K562 (cell line): ENCODE measurements around the gene ICAM2. TPM values are rescaled to one million over a fixed set of nuclear protein-coding genes. Genes with fewer than 3 reads are reported as not detected.
A peak's percentile ranks its signal among the peaks of the same experiment; 100 is the strongest.

Experiments used
- CREB5 ChIP-seq: fragments of 250-450 bp; sonication (Bioruptor Pico); IDR thresholded peaks from 2 replicates; pipeline ENCODE4 v1.5.0; 2020; ENCODE audit warnings: mild to moderate bottlenecking
- HOMEZ ChIP-seq: fragments of 250-450 bp; sonication (Bioruptor Pico); IDR thresholded peaks from 2 replicates; pipeline ENCODE4 v1.4.0; 2020; ENCODE audit warnings: mild to moderate bottlenecking, moderate library complexity
- IRF1 ChIP-seq: sonication (generic); formaldehyde crosslinking; IDR thresholded peaks from 2 replicates; pipeline ENCODE4 v1.8.0; 2022; ENCODE audit warnings: missing genetic modification reagents, mild to moderate bottlenecking, borderline replicate concordance
- KAT7 ChIP-seq: sonication (generic); formaldehyde crosslinking; IDR thresholded peaks from 2 replicates; pipeline ENCODE4 v1.8.0; 2022; ENCODE audit warnings: missing genetic modification reagents, mild to moderate bottlenecking, borderline replicate concordance
- L3MBTL2 ChIP-seq: fragments of 450-650 bp; IDR thresholded peaks from 2 replicates; pipeline ENCODE4 v1.6.1; 2016; ENCODE audit warnings: mild to moderate bottlenecking, moderate library complexity
- MTF1 ChIP-seq: fragments of 250-450 bp; sonication (Bioruptor Pico); IDR thresholded peaks from 2 replicates; pipeline ENCODE4 v1.9.0; 2021; ENCODE audit warnings: moderate library complexity, mild to moderate bottlenecking, inconsistent platforms, borderline replicate concordance
- NFRKB ChIP-seq: fragments of 450-650 bp; IDR thresholded peaks from 2 replicates; pipeline ENCODE4 v1.6.1; 2016; ENCODE audit warnings: low read depth
- RBM14 ChIP-seq: fragments of 200-400 bp; formaldehyde crosslinking; IDR thresholded peaks from 2 replicates; pipeline ENCODE4 v1.6.1; 2018; ENCODE audit warnings: low read depth, mild to moderate bottlenecking, low read length, moderate library complexity, borderline replicate concordance; ENCODE audit not compliant: insufficient read depth
- TFAP4 ChIP-seq: sonication (generic); formaldehyde crosslinking; IDR thresholded peaks from 2 replicates; pipeline ENCODE4 v1.8.0; 2022; ENCODE audit warnings: missing genetic modification reagents, mild to moderate bottlenecking, moderate library complexity, borderline replicate concordance
- TRIM28 ChIP-seq: fragments of 450-650 bp; IDR thresholded peaks from 2 replicates; pipeline ENCODE4 v1.6.1; 2017
- ZBTB26 ChIP-seq: fragments of 450-650 bp; formaldehyde crosslinking; IDR thresholded peaks from 2 replicates; pipeline ENCODE4 v1.4.0; 2022; ENCODE audit warnings: missing genetic modification characterization
- ZBTB33 ChIP-seq: sonication (generic); formaldehyde crosslinking; IDR thresholded peaks from 2 replicates; pipeline ENCODE4 v1.8.1; 2023; ENCODE audit warnings: mild to moderate bottlenecking, missing genetic modification reagents
- ZFP30 ChIP-seq: fragments of 250-450 bp; sonication (Bioruptor Pico); IDR thresholded peaks from 2 replicates; pipeline ENCODE4 v1.8.0; 2022; ENCODE audit warnings: moderate library complexity, mild to moderate bottlenecking, inconsistent platforms, borderline replicate concordance
- ZKSCAN3 ChIP-seq: fragments of 250-450 bp; sonication (Bioruptor Pico); IDR thresholded peaks from 2 replicates; pipeline ENCODE4 v1.4.0; 2020
- ZNF436 ChIP-seq: fragments of 250-450, 450-650 bp; sonication (Bioruptor Pico); formaldehyde crosslinking; IDR thresholded peaks from 2 replicates; pipeline ENCODE4 v1.7.0; 2020; ENCODE audit warnings: mild to moderate bottlenecking
- ZNF785 ChIP-seq: fragments of 250-450 bp; sonication (Bioruptor Pico); IDR thresholded peaks from 2 replicates; pipeline ENCODE4 v1.4.0; 2020; ENCODE audit warnings: mild to moderate bottlenecking
- ZSCAN32 ChIP-seq: fragments of 450-650 bp; formaldehyde crosslinking; IDR thresholded peaks from 2 replicates; pipeline ENCODE4 v1.4.0; 2020; ENCODE audit warnings: mild to moderate bottlenecking, moderate library complexity
- polyA plus RNA-seq, 8 experiments: library from polyadenylated mRNA; depleted of rRNA in 4 of 8; stranded (reverse) in 5 of 8; unstranded in 3 of 8; fragments of >200 nt; fragmentation: Nextera tagmentation in 2 of 8; fragmentation: Illumina TruSeq in 1 of 8; extraction: Ambion mirVana in 2 of 8; extraction: Trizol in 1 of 8; gene quantifications; 2 replicates each; pipeline versions ENCODE4 v1.2.1 to v1.2.3, GENCODE V29; 2011 to 2014; ENCODE audit warnings: inconsistent platforms in 1 of 8, missing spikeins in 1 of 8
- total RNA-seq, 7 experiments: library from RNA; depleted of rRNA in 6 of 7; stranded (reverse); fragments of >200 nt in 6 of 7; fragmentation: Illumina TruSeq in 2 of 7; extraction: Trizol in 2 of 7; gene quantifications; 2 replicates each; pipeline versions ENCODE4 v1.2.1 to v1.2.3, GENCODE V29; 2011 to 2021; ENCODE audit warnings: low replicate concordance in 1 of 7

ICAM2 gene
- total and polyA plus RNA-seq, 9 of the 15 experiments (the other 6 are each of a cell fraction or from before 2014, with no cell fraction given), result 37.9 to 89.4 (median 60.6) TPM

GRCh38 chr17:63998050-63998720, 22.2 kb downstream of the ICAM2 start, which contains the start of gene PRR29 (continued):
- TF ChIP-seq ZSCAN32 (no peak), MTF1 (CRISPR knock-in tag) (no peak), ZNF436 (CRISPR knock-in tag) (no peak), NFRKB (no peak), RBM14 (no peak), ZBTB33 (no peak), L3MBTL2 (no peak), ZBTB26 (CRISPR knock-in tag) (no peak), TRIM28 (no peak), CREB5 (CRISPR knock-in tag) (no peak), TFAP4 (CRISPR knock-in tag) (peak; percentile 67; the same call in 1 of the 2 replicates), IRF1 (no peak), ZKSCAN3 (no peak), KAT7 (CRISPR knock-in tag) (0 out of 2 replicates have a peak, but pooled peaks have one; percentile 52), ZFP30 (CRISPR knock-in tag) (no peak), HOMEZ (CRISPR knock-in tag) (no peak), ZNF785 (no peak)
